ENCODE data around the gene SLC45A2. TPM values are rescaled to one million over a fixed set of nuclear protein-coding genes. Genes with fewer than 3 reads are reported as not detected.

The SLC45A2 gene
- polyA plus RNA-seq, 1 of the 3 experiments (the other 2 are of a cell fraction), result 0.02 TPM

GRCh38 chr5:34001241-34001841 lies 16.8 kb upstream of the SLC45A2 start:
- H3K9me2 ChIP-seq, result no peaks in the 10 kb centered on the region
- peaks cover 22 to 37% of the 10 kb centered on the region in 2 experiments for H3K36me3 ChIP-seq (replicated peaks in 1 of 2; ENCODE audit: control insufficient read depth in 1 of 2, insufficient read depth in 2 of 2, low read length in 1 of 2)
- no peak for TF ChIP-seq RXRA (IDR thresholded peaks at IDR 0.05; ENCODE audit: borderline replicate concordance, low read depth)
- no peak for TF ChIP-seq USF1 (IDR thresholded peaks at IDR 0.05; ENCODE audit: borderline replicate concordance, low read depth)
- no peak for TF ChIP-seq REST (IDR thresholded peaks at IDR 0.05; ENCODE audit: low read depth, low read length)
- no peak for TF ChIP-seq SMC3 (IDR thresholded peaks at IDR 0.05; ENCODE audit: low read depth, low read length)
- no peak for TF ChIP-seq FOXM1 (IDR thresholded peaks at IDR 0.05; ENCODE audit: low read depth)
- no peak for TF ChIP-seq RFX5 (IDR thresholded peaks at IDR 0.05; ENCODE audit: low read length)
- TF ChIP-seq NRF1 (IDR thresholded peaks at IDR 0.05; ENCODE audit: low read depth, low read length), result no peak
- no peak for TF ChIP-seq EZH2phosphoT487 (IDR thresholded peaks at IDR 0.05; ENCODE audit: borderline replicate concordance, low read depth)
- TF ChIP-seq CTCF (IDR thresholded peaks at IDR 0.05), result no peak
- no peak for TF ChIP-seq NFIC (IDR thresholded peaks at IDR 0.05; ENCODE audit: borderline replicate concordance)
- no peak for TF ChIP-seq GABPA (IDR thresholded peaks at IDR 0.05; ENCODE audit: low read depth)
- no peak for TF ChIP-seq TCF12 (IDR thresholded peaks at IDR 0.05)
- no peak for TF ChIP-seq TAF1 (IDR thresholded peaks at IDR 0.05; ENCODE audit: borderline replicate concordance, low read depth, low read length)
- TF ChIP-seq ZBTB33 (IDR thresholded peaks at IDR 0.05; ENCODE audit: borderline replicate concordance, low read depth), result no peak
- no peak for TF ChIP-seq GATA2 (CRISPR knock-in tag; IDR thresholded peaks at IDR 0.05)
- no peak for TF ChIP-seq USF2 (IDR thresholded peaks at IDR 0.05; ENCODE audit: borderline replicate concordance, low read depth, low read length)
- TF ChIP-seq RAD21 (IDR thresholded peaks at IDR 0.05; ENCODE audit: low read length), result no peak
- no peak for TF ChIP-seq TEAD4 (IDR thresholded peaks at IDR 0.05; ENCODE audit: borderline replicate concordance, insufficient read depth)
- DNase-seq, result no peak
- WGBS (ENCODE audit: low lambda C conversion rate), result 93% methylated on average over 9 of the region's 10 CpGs
- H4K20me1 ChIP-seq (ENCODE audit: insufficient read depth), result no peaks in the 10 kb centered on the region
- H3K79me2 ChIP-seq (ENCODE audit: insufficient read depth), result peaks cover 5% of the 10 kb centered on the region; the same call in 1 of the 2 replicates
- H3K9ac ChIP-seq, result no peak overlapping the region
- no peaks in the 10 kb centered on the region for H3K27me3 ChIP-seq (ENCODE audit: insufficient read depth)
- no peak overlapping the region for H3K4me2 ChIP-seq
- H3K9me3 ChIP-seq, result no peaks in the 10 kb centered on the region
- CTCF ChIA-PET, result no interaction called here
- peaks cover 9% of the 10 kb centered on the region for H3F3A ChIP-seq (replicated peaks; ENCODE audit: insufficient read depth)
- H3K4me3 ChIP-seq (ENCODE audit: low read depth in 2 of 2, low read length in 1 of 2), result no peak overlapping the region
- POLR2A ChIA-PET, result no interaction called here
- peaks cover 4 to 5% of the 10 kb centered on the region in 2 experiments; a peak in 2 of 4 replicates for H3K4me1 ChIP-seq (ENCODE audit: control insufficient read depth in 1 of 2, insufficient read depth in 2 of 2, low read depth in 1 of 2, low read length in 1 of 2)
- no peak overlapping the region for H2AFZ ChIP-seq (ENCODE audit: low read depth)
- H3K27ac ChIP-seq (ENCODE audit: low read depth in 2 of 2, low read length in 1 of 2), result no peak overlapping the region
